Kidney (tissue), 14 donors: ENCODE data around the gene PTBP3. TPM values are rescaled to one million over a fixed set of nuclear protein-coding genes. Genes with fewer than 3 reads are reported as not detected.
A peak's percentile ranks its signal among the peaks of the same experiment; 100 is the strongest.

Source experiments
- DNase-seq, 5 donors: peaks; one replicate each; pipeline ENCODE4 v3.0.0-alpha.2; 2013 to 2020
- FAIRE-seq: peaks from 2 replicates; lab custom pipeline; 2012; peaks lifted over from hg19 to GRCh38; lab: Jason Lieb, UNC
- H3K27ac ChIP-seq, 2 donors: one replicate each; pipeline ENCODE4 v1.7.0; 2013; ENCODE audit warnings: low read depth in 2 of 2, low read length in 2 of 2, inconsistent platforms in 1 of 2
- H3K27me3 ChIP-seq: one replicate; pipeline ENCODE4 v1.7.1; 2013; ENCODE audit warnings: low read length, inconsistent platforms; ENCODE audit not compliant: control insufficient read depth, insufficient read depth
- H3K36me3 ChIP-seq, 3 donors: one replicate each; pipeline versions ENCODE4 v1.7.0 to v1.7.1; 2013; ENCODE audit warnings: low read length in 3 of 3, control low read depth in 1 of 3, inconsistent platforms in 1 of 3; ENCODE audit not compliant: insufficient read depth in 3 of 3, control insufficient read depth in 2 of 3
- H3K4me1 ChIP-seq, 3 donors: one replicate each; pipeline versions ENCODE4 v1.7.0 to v1.7.1; 2013; ENCODE audit warnings: low read length in 3 of 3, inconsistent platforms in 1 of 3, low read depth in 1 of 3; ENCODE audit not compliant: control insufficient read depth in 2 of 3, insufficient read depth in 2 of 3
- H3K4me3 ChIP-seq, 3 donors: one replicate each; pipeline versions ENCODE4 v1.7.0 to v1.8.1; 2013; ENCODE audit warnings: low read length in 3 of 3, control low read depth in 1 of 3, inconsistent platforms in 1 of 3
- H3K9ac ChIP-seq, 3 donors: one replicate each; pipeline versions ENCODE4 v1.7.0 to v1.7.1; 2013; ENCODE audit warnings: low read length in 3 of 3, control low read depth in 1 of 3, inconsistent platforms in 1 of 3
- H3K9me3 ChIP-seq, 3 donors: one replicate each; pipeline versions ENCODE4 v1.7.0 to v1.7.1; 2013; ENCODE audit warnings: low read length in 3 of 3, control low read depth in 1 of 3, inconsistent platforms in 1 of 3; ENCODE audit not compliant: control insufficient read depth in 2 of 3, insufficient read depth in 1 of 3
- intact Hi-C: fragments of 100-400 bp; cut with DNase I; formaldehyde crosslinking; loops from one replicate; pipeline ENCODE4 v1.11.1; 2022
- polyA plus RNA-seq: library from polyadenylated mRNA; stranded (reverse); fragments of 350-450 nt; fragmentation: Illumina TruSeq; extraction: RNeasy Lipid Tissue Mini Kit (QIAGEN cat#74804); gene quantifications from one replicate; pipeline ENCODE4 v1.2.3, GENCODE V29; 2014; ENCODE audit warnings: low read depth, low replicate concordance; ENCODE audit not compliant: insufficient read depth
- total RNA-seq: library from RNA; stranded (reverse); fragmentation: NEBNext Ultra II Directional; extraction: Animal tissue kit (Norgen Biotek cat#: 25700); gene quantifications from one replicate; pipeline ENCODE4 v1.2.1, GENCODE V29; 2021
- TF ChIP-seq, protein P1 (sequence below): IDR thresholded peaks from 3 replicates; pipeline ENCODE4 v1.5.1; 2012; ENCODE audit warnings: mild to moderate bottlenecking, moderate library complexity, borderline replicate concordance; ENCODE audit not compliant: insufficient read depth; ENCODE audit errors: extremely low read depth
- donor health status: control.
- donor health status: control.
- donor health status: control.
- donor health status: control.
- donor health status: control.
- donor health status: DM: yes; HTN: yes; CAD: no.
- donor health status: Normal renal cell carcinoma (clear cell type).

PTBP3 gene
- total and polyA plus RNA-seq, 2 donors from 2014 or later = 14.0 to 86.6 TPM

DNA sequence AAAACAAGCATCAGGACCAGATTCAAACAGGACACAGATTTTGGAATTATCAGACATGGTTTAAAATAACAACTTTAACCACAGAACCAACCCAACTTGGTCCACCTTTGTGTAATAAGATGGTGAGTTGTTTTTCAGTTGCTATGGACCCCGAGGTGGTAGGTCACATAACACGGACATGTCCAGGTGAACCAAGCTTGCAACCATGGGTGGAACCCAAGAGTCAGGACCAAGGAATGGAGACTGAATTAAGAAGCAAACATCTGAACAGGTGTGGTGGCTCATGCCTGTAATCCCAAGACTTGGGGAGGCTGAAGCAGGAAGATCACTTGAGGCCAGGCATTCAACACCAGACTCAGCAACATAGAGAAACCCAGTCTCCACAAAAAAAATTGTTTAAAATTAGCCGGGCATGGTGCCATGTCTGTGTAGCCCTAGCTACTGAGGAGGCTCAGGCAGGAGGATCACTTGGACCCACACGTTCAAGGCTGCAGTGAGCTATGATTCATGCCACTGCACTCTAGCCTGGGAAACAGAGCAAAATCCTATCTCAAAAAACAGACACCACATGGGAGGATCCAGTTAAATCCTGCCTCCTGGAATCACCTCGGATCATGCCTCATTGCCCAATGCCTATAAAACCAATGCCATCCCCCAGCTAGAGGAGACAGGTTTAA lies 10.6 kb downstream of the PTBP3 start:
- no peaks in the 10 kb centered on the region for H3K27me3 ChIP-seq
- H3K9me3 ChIP-seq = no peaks in the 10 kb centered on the region
- intact Hi-C loops = no loop called here
- no peak overlapping the region for H3K4me3 ChIP-seq
- no peaks in the 10 kb centered on the region for H3K36me3 ChIP-seq
- DNase-seq (no peak), FAIRE-seq (no peak)
- TF ChIP-seq, protein P1, sequence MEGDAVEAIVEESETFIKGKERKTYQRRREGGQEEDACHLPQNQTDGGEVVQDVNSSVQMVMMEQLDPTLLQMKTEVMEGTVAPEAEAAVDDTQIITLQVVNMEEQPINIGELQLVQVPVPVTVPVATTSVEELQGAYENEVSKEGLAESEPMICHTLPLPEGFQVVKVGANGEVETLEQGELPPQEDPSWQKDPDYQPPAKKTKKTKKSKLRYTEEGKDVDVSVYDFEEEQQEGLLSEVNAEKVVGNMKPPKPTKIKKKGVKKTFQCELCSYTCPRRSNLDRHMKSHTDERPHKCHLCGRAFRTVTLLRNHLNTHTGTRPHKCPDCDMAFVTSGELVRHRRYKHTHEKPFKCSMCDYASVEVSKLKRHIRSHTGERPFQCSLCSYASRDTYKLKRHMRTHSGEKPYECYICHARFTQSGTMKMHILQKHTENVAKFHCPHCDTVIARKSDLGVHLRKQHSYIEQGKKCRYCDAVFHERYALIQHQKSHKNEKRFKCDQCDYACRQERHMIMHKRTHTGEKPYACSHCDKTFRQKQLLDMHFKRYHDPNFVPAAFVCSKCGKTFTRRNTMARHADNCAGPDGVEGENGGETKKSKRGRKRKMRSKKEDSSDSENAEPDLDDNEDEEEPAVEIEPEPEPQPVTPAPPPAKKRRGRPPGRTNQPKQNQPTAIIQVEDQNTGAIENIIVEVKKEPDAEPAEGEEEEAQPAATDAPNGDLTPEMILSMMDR = no peak
- no peak overlapping the region for H3K27ac ChIP-seq
- H3K9ac ChIP-seq = no peak overlapping the region
- peaks cover 0 to 4% (median 4%) of the 10 kb centered on the region in 3 donors for H3K4me1 ChIP-seq

DNA sequence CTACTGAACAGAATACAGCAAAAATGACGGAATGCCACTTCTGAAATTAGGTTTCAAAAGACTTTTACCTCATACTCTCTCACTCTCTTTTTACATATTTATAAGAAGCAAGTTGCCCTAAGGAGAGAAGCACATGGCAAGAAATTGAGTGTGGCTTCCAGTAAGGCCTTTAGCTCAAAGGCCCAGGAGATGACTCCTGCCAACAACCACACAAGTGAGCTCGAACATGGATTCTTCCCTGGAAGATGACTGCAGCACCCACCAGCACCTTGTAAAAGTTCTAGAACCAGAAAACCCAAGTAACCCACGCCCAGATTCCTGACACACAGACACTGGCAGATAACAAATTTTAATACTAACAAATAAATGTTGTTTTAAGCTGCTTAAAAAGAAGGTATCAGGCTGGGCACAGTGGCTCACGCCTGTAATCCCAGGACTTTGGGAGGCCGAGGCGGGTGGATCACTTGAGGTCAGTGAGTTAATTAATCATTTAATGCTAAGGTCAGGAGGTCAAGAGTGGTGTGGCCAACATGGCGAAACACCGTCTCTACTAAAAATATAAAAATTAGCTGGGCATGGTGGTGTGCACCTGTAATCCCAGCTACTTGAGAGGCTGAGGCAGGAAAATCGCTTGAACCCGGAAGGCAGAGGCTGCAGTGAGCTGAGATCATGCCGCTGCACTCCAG lies 17.0 kb downstream of the PTBP3 start:
- no peaks in the 10 kb centered on the region for H3K9me3 ChIP-seq
- no peaks in the 10 kb centered on the region for H3K27me3 ChIP-seq
- FAIRE-seq = no peak
- intact Hi-C loops = no loop called here
- H3K27ac ChIP-seq = no peak overlapping the region
- H3K4me3 ChIP-seq = no peak overlapping the region
- no peak for DNase-seq
- no peaks in the 10 kb centered on the region for H3K36me3 ChIP-seq
- no peak overlapping the region for H3K9ac ChIP-seq
- H3K4me1 ChIP-seq = peaks cover 0 to 12% (median 5%) of the 10 kb centered on the region in 3 donors
- TF ChIP-seq, protein P1 = no peak

DNA sequence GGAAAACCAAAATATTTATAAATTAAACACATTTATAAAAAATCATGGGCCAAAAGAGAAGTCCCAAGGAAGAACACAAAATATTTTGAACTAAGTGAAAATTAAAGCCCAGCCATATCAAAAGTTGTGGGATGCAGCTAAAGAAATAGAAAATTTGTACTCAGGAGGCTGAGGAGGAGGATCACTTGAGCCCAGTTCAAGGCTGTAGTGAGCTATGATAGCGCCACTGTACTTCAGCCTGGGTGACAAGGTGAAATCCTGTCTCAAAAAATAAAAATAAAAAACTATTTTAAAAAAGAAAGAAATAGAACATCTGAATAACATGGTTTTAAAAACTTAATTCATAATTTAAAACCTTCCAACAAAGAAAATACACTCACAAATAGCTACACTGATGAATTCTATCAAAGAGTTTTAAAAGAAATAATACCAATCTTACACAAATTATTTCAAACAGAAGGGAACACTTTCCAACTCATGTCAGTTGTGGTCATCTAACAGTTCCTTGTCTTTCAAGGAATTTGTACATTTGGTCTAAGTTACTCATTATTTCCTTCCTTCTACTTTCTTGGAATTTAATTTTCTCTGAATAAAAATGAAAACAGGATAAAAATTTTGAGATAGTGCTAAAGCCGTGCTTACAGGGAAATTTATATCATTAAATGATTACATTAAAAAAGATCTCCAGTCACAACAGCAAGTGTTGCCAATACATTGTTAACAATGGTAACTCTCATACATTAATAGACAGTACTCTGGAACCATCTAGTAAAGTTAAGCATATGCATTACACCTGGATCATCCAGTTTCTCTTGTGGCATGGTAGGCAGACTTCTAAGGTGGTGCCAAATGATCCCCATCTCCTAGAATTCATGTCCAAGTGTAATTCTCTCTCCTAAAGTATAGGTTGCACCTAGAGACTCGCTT lies 17.8 kb downstream of the PTBP3 start:
- Histone ChIP-seq H3K4me3 (no peak overlapping the region), H3K9ac (no peak overlapping the region), H3K36me3 (no peaks in the 10 kb centered on the region), H3K27me3 (no peaks in the 10 kb centered on the region), H3K9me3 (no peaks in the 10 kb centered on the region), H3K4me1 (peaks cover 0 to 12% (median 6%) of the 10 kb centered on the region in 3 donors), H3K27ac (no peak overlapping the region)
- TF ChIP-seq, protein P1 = no peak
- DNase-seq = no peak
- intact Hi-C loops = no loop called here
- FAIRE-seq = peak; percentile 35
